ENCODE results near the gene CYP2E1. TPM values are rescaled to one million over a fixed set of nuclear protein-coding genes. Genes with fewer than 3 reads are reported as not detected.
"Not testable (repeated sequence)": the region's sequence is repeated elsewhere in the genome, so short reads cannot be mapped to it uniquely, and the experiment has no call there.

Gene CYP2E1
- total RNA-seq, 1 donor: 1.3 TPM

GRCh38 chr10:133559216-133559615 lies 32.1 kb downstream of the CYP2E1 start:
- no peak for DNase-seq (ENCODE audit: low read depth)
- no peak for TF ChIP-seq CTCF (IDR thresholded peaks at IDR 0.05; ENCODE audit: insufficient read depth, low read depth, low read length)
- H3K4me3 ChIP-seq (ENCODE audit: low read depth, low read length): no peak overlapping the region

- no peak for TF ChIP-seq CTCF (IDR thresholded peaks at IDR 0.05; ENCODE audit: insufficient read depth, low read depth, low read length)
- DNase-seq (ENCODE audit: low read depth): peak; percentile 1
Observed at GRCh38 chr10:133564816-133565215, 37.7 kb downstream of the CYP2E1 start.

GRCh38 chr10:133565441-133566294 lies 38.5 kb downstream of the CYP2E1 start, which contains the start of gene SYCE1:
Gene SYCE1 (minus strand): TSS chr10:133565583. CDS start chr10:133565529, 54 bp downstream.
- DNase-seq (ENCODE audit: low read depth): peak; percentile 87
- TF ChIP-seq CTCF (IDR thresholded peaks at IDR 0.05; ENCODE audit: insufficient read depth, low read depth, low read length): peak; percentile 19

More at GRCh38 chr10:133564816-133565215, 37.7 kb downstream of the CYP2E1 start:
- H3K4me3 ChIP-seq (ENCODE audit: low read depth, low read length): peak overlapping the region; percentile 67

GRCh38 chr10:133567119-133567518 lies 40.0 kb downstream of the CYP2E1 start:
- no peak overlapping the region for H3K4me3 ChIP-seq (ENCODE audit: low read depth, low read length)
- no peak for DNase-seq (ENCODE audit: low read depth)
- no peak for TF ChIP-seq CTCF (IDR thresholded peaks at IDR 0.05; ENCODE audit: insufficient read depth, low read depth, low read length)

More at GRCh38 chr10:133565441-133566294, 38.5 kb downstream of the CYP2E1 start, which contains the start of gene SYCE1:
- H3K4me3 ChIP-seq (ENCODE audit: low read depth, low read length): peak within 1 kb of the TSS; percentile 67

GRCh38 chr10:133567609-133568286 lies 40.6 kb downstream of the CYP2E1 start:
- H3K4me3 ChIP-seq (ENCODE audit: low read depth, low read length): no peak overlapping the region
- DNase-seq (ENCODE audit: low read depth): no peak
- no peak for TF ChIP-seq CTCF (IDR thresholded peaks at IDR 0.05; ENCODE audit: insufficient read depth, low read depth, low read length)

- DNase-seq (ENCODE audit: low read depth): no peak
- TF ChIP-seq CTCF (IDR thresholded peaks at IDR 0.05; ENCODE audit: insufficient read depth, low read depth, low read length): no peak
- H3K4me3 ChIP-seq (ENCODE audit: low read depth, low read length): no peak overlapping the region
Observed at GRCh38 chr10:133568287-133568614, 41.1 kb downstream of the CYP2E1 start.

GRCh38 chr10:133568831-133569527 lies 41.8 kb downstream of the CYP2E1 start:
- not testable (repeated sequence) for H3K4me3 ChIP-seq (ENCODE audit: low read depth, low read length); DNase-seq (ENCODE audit: low read depth)

GRCh38 chr10:133569801-133570200 lies 42.6 kb downstream of the CYP2E1 start:
- H3K4me3 ChIP-seq (ENCODE audit: low read depth, low read length); DNase-seq (ENCODE audit: low read depth): not testable (repeated sequence)

GRCh38 chr10:133572055-133572454 lies 44.9 kb downstream of the CYP2E1 start:
- H3K4me3 ChIP-seq (ENCODE audit: low read depth, low read length); DNase-seq (ENCODE audit: low read depth): not testable (repeated sequence)

- not testable (repeated sequence) for H3K4me3 ChIP-seq (ENCODE audit: low read depth, low read length); DNase-seq (ENCODE audit: low read depth)
Observed at GRCh38 chr10:133573460-133573859, 46.3 kb downstream of the CYP2E1 start.
